ENCODE measurements around the gene WFDC2.

DNA sequence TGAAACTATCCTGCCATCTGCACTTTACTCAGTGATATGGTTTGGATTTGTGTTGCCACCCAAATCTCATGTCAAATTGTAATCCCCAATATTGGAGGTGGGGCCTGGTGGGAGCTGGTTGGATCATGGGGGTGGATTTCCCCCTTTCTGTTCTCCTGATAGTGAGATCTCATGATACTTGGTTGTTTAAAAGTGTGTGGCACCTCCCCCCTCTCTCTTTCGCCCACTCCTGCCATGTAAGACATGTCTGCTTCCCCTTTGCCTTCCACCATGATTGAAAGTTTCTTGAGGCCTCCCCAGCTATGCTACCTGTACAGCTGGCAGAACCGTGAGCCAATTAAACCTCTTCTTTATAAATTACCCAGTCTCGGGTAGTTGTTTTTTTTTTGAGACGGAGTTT, 35.6 kb upstream of the WFDC2 start:
- TF ChIP-seq CTCF (IDR thresholded peaks at IDR 0.05) = no peak
- no peak for TF ChIP-seq POLR2A (IDR thresholded peaks at IDR 0.05)
